Stomach (tissue), 9 donors: ENCODE data around the gene TIMM13. TPM values are rescaled to one million over a fixed set of nuclear protein-coding genes. Genes with fewer than 3 reads are reported as not detected.
"Not testable (repeated sequence)": the region's sequence is repeated elsewhere in the genome, so short reads cannot be mapped to it uniquely, and the experiment has no call there.

Experiments used
- DNase-seq, 2 donors: peaks; one replicate each; pipeline versions ENCODE4 v3.0.0 to v3.0.0-alpha.2; 2013 to 2019
- H3K27ac ChIP-seq, 5 donors: fragments of 200-600 bp in 4 of 5; sonication (generic) in 4 of 5; one replicate each; pipeline ENCODE4 v1.5.1; 2013 to 2019; ENCODE audit warnings: mild to moderate bottlenecking in 1 of 5, moderate library complexity in 1 of 5
- H3K27me3 ChIP-seq, 3 donors: fragments of 200-600 bp; sonication (generic); one replicate each; pipeline ENCODE4 v1.5.1; 2017 to 2019; ENCODE audit warnings: mixed run types in 1 of 3
- H3K36me3 ChIP-seq, 4 donors: fragments of 200-600 bp; sonication (generic); 1 replicate in 3 of 4; 2 replicates in 1 of 4; pipeline ENCODE4 v1.5.1; 2016 to 2019
- H3K4me1 ChIP-seq, 4 donors: fragments of 200-600 bp; sonication (generic); one replicate each; pipeline ENCODE4 v1.5.1; 2016 to 2019
- H3K4me3 ChIP-seq, 4 donors: fragments of 200-600 bp; sonication (generic) in 3 of 4; one replicate each; pipeline ENCODE4 v1.5.1; 2016 to 2019; ENCODE audit warnings: mild to moderate bottlenecking in 1 of 4
- H3K9me3 ChIP-seq, 4 donors: fragments of 200-600 bp; sonication (generic); one replicate each; pipeline ENCODE4 v1.5.1; 2016 to 2019
- EP300 ChIP-seq: sonication (generic); formaldehyde crosslinking; IDR thresholded peaks from one replicate; pipeline ENCODE4 v1.6.1; 2017; ENCODE audit warnings: antibody characterized with exemption
- POLR2A ChIP-seq, 4 donors: fragments of 450-650 bp; IDR thresholded peaks; one replicate each; pipeline ENCODE4 v1.6.1; 2016; ENCODE audit warnings: antibody characterized with exemption in 4 of 4, control low read depth in 2 of 4, mild to moderate bottlenecking in 1 of 4, moderate library complexity in 1 of 4
- POLR2AphosphoS5 ChIP-seq, 3 donors: sonication (generic); formaldehyde crosslinking; IDR thresholded peaks; one replicate each; pipeline ENCODE4 v1.6.1; 2016; ENCODE audit warnings: antibody characterized with exemption in 3 of 3
- WGBS, 5 donors: extraction: QIAGEN DNeasy Blood & Tissue Kit in 3 of 5; methylation state at CpG; one replicate each; pipeline versions ENCODE4 v1.1.5 to v1.1.7; 2013 to 2018; 5-methylcytosine and 5-hydroxymethylcytosine counted together
- intact Hi-C: fragments of 100-400 bp; cut with DNase I; formaldehyde crosslinking; loops from one replicate; pipeline ENCODE4 v1.15.1; 2023; ENCODE audit warnings: low total_unique reads
- polyA plus RNA-seq, 3 donors: library from polyadenylated mRNA; stranded (reverse); fragments of 200-250 nt; gene quantifications; one replicate each; pipeline ENCODE4 v1.2.3, GENCODE V29; 2013
- total RNA-seq, 5 donors: library from RNA; depleted of rRNA; stranded (reverse); fragments of >200 nt; gene quantifications; one replicate each; pipeline versions ENCODE4 v1.1.0 to v1.2.3, GENCODE V29; 2014 to 2016
- TF ChIP-seq, protein P1 (sequence below), 7 experiments: fragments of 450-650 bp in 4 of 7; fragments of 200-600 bp in 3 of 7; sonication (generic) in 3 of 7; IDR thresholded peaks; one replicate each; pipeline ENCODE4 v1.5.1; 2016 to 2019; ENCODE audit warnings: antibody characterized with exemption in 7 of 7, control low read depth in 2 of 7, mild to moderate bottlenecking in 1 of 7
- donor health status: healthy with polysubstance abuse.
- donor health status: Bipolar disorder and iron deficiency.
- donor health status: healthy.

TIMM13 gene
- total and polyA plus RNA-seq, 8 donors = 19.2 to 133 (median 54.5) TPM; not detected in 1

DNA sequence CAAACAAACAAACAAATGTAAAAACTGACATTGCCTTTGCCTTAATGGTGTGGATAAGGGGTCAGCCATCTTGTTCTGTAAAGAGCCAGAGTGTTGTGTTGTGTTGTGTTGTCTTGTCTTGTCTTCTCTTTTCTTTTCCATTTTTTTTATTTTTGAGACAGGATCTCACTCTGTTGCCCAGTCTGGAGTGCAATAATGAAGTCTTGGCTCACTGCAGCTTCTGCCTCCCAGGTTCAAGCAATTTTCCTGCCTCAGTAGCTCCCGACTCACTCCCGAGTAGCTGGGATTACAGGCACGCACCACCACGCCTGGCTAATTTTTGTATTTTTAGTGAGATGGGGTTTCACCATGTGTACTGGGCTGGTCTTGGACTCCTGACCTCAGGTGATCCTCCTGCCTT, 27.8 kb downstream of the TIMM13 start:
- Histone ChIP-seq H3K27me3 (peaks cover 0 to 23% (median 6%) of the 10 kb centered on the region in 3 donors), H3K4me3 (no peak overlapping the region), H3K9me3 (no peaks in the 10 kb centered on the region), H3K4me1 (peaks cover 0 to 7% (median 0%) of the 10 kb centered on the region in 4 donors), H3K27ac (no peak overlapping the region), H3K36me3 (no peaks in the 10 kb centered on the region)
- DNase-seq = no peak
- intact Hi-C loops = no loop called here
- TF ChIP-seq POLR2AphosphoS5 (IDR thresholded peaks at IDR 0.05) (no peak), EP300 (no peak), POLR2A (IDR thresholded peaks at IDR 0.05) (no peak)
- TF ChIP-seq, protein P1, sequence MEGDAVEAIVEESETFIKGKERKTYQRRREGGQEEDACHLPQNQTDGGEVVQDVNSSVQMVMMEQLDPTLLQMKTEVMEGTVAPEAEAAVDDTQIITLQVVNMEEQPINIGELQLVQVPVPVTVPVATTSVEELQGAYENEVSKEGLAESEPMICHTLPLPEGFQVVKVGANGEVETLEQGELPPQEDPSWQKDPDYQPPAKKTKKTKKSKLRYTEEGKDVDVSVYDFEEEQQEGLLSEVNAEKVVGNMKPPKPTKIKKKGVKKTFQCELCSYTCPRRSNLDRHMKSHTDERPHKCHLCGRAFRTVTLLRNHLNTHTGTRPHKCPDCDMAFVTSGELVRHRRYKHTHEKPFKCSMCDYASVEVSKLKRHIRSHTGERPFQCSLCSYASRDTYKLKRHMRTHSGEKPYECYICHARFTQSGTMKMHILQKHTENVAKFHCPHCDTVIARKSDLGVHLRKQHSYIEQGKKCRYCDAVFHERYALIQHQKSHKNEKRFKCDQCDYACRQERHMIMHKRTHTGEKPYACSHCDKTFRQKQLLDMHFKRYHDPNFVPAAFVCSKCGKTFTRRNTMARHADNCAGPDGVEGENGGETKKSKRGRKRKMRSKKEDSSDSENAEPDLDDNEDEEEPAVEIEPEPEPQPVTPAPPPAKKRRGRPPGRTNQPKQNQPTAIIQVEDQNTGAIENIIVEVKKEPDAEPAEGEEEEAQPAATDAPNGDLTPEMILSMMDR (IDR thresholded peaks at IDR 0.05) = no peak
- 91 to 99% (median 94%) methylated on average over 4 of the region's 4 CpGs for WGBS, 5 donors

DNA sequence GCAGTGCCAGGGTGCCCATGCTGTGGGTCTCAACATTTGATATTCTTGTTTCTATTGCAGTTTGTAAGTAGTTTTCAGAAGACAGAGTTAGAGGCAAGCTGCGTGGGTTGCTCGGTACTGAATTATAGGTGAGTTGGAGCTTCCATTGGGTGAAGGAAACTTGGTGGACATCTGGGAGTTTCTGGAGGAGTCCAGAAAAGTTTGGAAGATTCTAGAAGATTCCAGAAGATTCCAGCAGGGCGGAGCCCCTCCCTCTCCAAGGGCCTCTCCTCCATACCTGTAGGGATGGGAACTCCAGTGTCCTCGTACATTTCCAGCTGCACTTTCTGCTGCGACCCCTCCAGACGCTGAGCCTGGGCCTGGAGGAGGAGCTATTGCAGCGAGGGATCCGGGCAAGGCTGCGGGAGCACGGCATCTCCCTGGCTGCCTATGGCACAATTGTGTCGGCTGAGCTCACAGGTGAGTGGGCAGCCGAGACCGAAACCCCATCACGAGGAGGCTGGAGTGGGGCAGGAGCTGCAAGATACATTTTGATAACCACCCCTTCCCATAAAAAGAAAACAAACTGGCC, 28.6 kb downstream of the TIMM13 start:
- no peak for TF ChIP-seq EP300
- TF ChIP-seq POLR2AphosphoS5 (IDR thresholded peaks at IDR 0.05) = no peak
- no peak for TF ChIP-seq POLR2A (IDR thresholded peaks at IDR 0.05)
- TF ChIP-seq, protein P1 (IDR thresholded peaks at IDR 0.05) = no peak
- WGBS, 5 donors = 81 to 87% (median 82%) methylated on average over 14 of the region's 14 CpGs
- Histone ChIP-seq H3K27me3 (peaks cover 0 to 29% (median 6%) of the 10 kb centered on the region in 3 donors), H3K27ac (no peak overlapping the region), H3K9me3 (no peaks in the 10 kb centered on the region), H3K4me1 (peaks cover 0 to 7% (median 0%) of the 10 kb centered on the region in 4 donors), H3K4me3 (no peak overlapping the region), H3K36me3 (no peaks in the 10 kb centered on the region)
- intact Hi-C loops = no loop called here
- no peak for DNase-seq

DNA sequence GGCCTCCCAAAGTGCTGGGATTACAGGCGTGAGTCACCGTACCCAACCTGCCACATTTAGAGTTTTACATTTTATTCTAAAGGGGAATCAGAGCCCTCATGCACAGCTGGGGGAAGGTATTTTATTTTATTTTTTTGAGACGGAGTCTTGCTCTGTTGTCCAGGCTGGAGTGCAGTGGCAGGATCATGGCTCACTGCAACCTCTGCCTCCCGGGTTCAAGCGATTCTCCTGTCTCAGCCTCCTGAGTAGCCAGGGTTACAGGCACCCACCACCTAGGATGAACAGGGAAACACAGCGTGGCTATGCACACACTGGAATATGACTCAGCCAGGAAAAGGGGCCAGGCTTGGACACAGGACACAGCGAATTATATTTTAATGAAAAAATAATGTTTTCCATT, 30.2 kb downstream of the TIMM13 start:
- H3K9me3 ChIP-seq, H3K4me3 ChIP-seq, H3K4me1 ChIP-seq, intact Hi-C loops, DNase-seq, H3K27ac ChIP-seq, H3K36me3 ChIP-seq: not testable (repeated sequence)
- H3K27me3 ChIP-seq = peaks cover 0 to 29% (median 6%) of the 10 kb centered on the region in 3 donors
- 91 to 96% (median 92%) methylated on average over 7 of the region's 7 CpGs for WGBS, 5 donors

DNA sequence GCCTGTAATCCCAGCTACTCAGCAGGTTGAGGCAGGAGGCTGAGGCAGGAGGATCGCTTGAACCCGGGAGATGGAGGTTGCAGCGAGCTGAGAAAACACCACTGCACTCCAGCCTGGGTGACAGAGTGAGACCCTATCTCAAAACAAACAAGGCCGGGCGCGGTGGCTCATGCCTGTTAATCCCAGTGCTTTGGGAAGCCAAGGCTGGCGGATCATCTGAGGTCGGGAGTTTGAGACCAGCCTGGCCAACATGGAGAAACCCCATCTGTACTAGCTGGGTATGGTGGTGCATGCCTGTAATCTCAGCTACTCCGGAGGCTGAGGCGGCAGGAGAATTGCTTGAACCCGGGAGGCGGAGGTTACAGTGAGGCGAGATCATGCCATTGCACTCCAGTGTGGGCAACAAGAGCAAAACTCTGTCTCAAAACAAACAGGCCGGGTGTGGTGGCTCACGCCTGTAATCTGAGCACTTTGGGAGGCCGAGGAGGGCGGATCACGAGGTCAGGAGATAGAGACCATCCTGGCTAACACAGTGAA, 32.0 kb downstream of the TIMM13 start:
- DNase-seq, H3K9me3 ChIP-seq, H3K4me3 ChIP-seq, intact Hi-C loops, H3K27ac ChIP-seq, H3K4me1 ChIP-seq, H3K36me3 ChIP-seq: not testable (repeated sequence)
- WGBS, 5 donors = 67 to 82% (median 75%) methylated on average over 15 to 18 of the region's 18 CpGs
- H3K27me3 ChIP-seq = peaks cover 0 to 33% (median 6%) of the 10 kb centered on the region in 3 donors

DNA sequence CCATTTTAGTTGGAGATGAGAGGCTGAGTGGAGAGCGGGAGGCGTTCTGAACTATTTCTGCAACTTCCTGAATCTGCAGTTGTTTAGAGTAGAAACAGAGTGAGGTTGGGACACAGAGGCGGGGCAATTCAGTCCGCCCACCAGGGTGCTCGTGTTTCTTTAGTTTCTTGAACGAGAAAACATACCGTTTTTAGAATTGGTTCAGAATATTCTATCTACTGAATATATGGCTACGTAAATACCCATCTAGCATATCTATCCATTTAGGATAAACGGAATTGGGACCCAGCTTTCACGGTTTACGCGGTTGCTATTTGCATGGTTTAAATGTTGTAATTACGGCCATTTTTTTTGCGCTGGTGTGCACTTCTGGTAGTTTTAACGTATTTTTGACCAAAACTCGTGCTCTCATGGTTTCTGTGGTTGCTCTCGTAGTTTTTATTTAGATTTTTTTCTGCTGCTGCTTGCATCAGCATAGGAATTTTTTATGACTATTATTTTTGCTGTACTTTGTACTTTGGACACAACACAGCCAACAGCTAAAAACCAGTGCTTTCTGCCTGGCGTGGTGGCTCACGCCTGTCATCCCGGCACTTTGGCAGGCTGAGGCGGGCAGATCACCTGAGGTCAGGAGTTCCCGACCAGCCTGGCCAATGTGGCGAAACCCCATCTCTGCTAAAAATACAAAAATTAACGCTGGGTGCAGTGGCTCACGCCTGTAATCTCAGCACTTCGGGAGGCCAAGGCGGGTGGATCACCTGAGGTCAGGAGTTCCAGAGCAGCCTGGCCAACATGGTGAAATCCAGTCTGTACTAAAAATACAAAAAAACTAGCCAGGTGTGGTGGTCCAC, 32.7 kb downstream of the TIMM13 start:
- no peak for DNase-seq
- intact Hi-C loops = no loop called here
- WGBS, 5 donors = 50 to 62% (median 53%) methylated on average over 27 of the region's 27 CpGs
- no peaks in the 10 kb centered on the region for H3K9me3 ChIP-seq
- H3K4me1 ChIP-seq = peaks cover 0 to 7% (median 0%) of the 10 kb centered on the region in 4 donors
- no peaks in the 10 kb centered on the region for H3K36me3 ChIP-seq
- H3K4me3 ChIP-seq = peak overlapping the region in 1 of 4 donors; percentile 1
- H3K27me3 ChIP-seq = peaks cover 0 to 35% (median 6%) of the 10 kb centered on the region in 3 donors
- peak overlapping the region in 2 of 5 donors; percentile 9 to 25 for H3K27ac ChIP-seq
- TF ChIP-seq POLR2AphosphoS5 (IDR thresholded peaks at IDR 0.05) (no peak), POLR2A (IDR thresholded peaks at IDR 0.05) (no peak), EP300 (no peak)
- TF ChIP-seq, protein P1 (IDR thresholded peaks at IDR 0.05) = no peak
